Parathyroid adenoma (tissue), 2 donors: ENCODE data around the gene GALNTL6.
"Not testable (repeated sequence)": the region's sequence is repeated elsewhere in the genome, so short reads cannot be mapped to it uniquely, and the experiment has no call there.

Experiments
- H2AFZ ChIP-seq: fragments of 300-600 bp; sonication (generic); one replicate; pipeline ENCODE4 v1.7.0; 2017; ENCODE audit warnings: antibody characterized with exemption, mild to moderate bottlenecking
- H3K27ac ChIP-seq: fragments of 300-600 bp; sonication (generic); one replicate; pipeline ENCODE4 v1.7.0; 2017
- H3K27me3 ChIP-seq: fragments of 300-600 bp; sonication (generic); one replicate; pipeline ENCODE4 v1.7.0; 2017; ENCODE audit warnings: low read length; ENCODE audit not compliant: control insufficient read depth, insufficient read depth
- H3K36me3 ChIP-seq: fragments of 300-600 bp; sonication (generic); one replicate; pipeline ENCODE4 v1.7.0; 2017; ENCODE audit warnings: low read length; ENCODE audit not compliant: control insufficient read depth, insufficient read depth
- H3K4me1 ChIP-seq: fragments of 300-600 bp; sonication (generic); one replicate; pipeline ENCODE4 v1.7.0; 2017; ENCODE audit warnings: control low read depth
- H3K4me2 ChIP-seq: fragments of 300-600 bp; sonication (generic); one replicate; pipeline ENCODE4 v1.7.0; 2017; ENCODE audit warnings: low read length
- H3K4me3 ChIP-seq: fragments of 300-600 bp; sonication (generic); one replicate; pipeline ENCODE4 v1.7.0; 2017; ENCODE audit warnings: low read depth, low read length
- H3K79me2 ChIP-seq: fragments of 300-600 bp; sonication (generic); one replicate; pipeline ENCODE4 v1.7.0; 2017; ENCODE audit warnings: control low read depth
- H3K9ac ChIP-seq: fragments of 300-600 bp; sonication (generic); one replicate; pipeline ENCODE4 v1.7.0; 2017; ENCODE audit warnings: mild to moderate bottlenecking
- H3K9me3 ChIP-seq: fragments of 300-600 bp; sonication (generic); one replicate; pipeline ENCODE4 v1.7.0; 2017; ENCODE audit warnings: low read length; ENCODE audit not compliant: control insufficient read depth
- CTCF ChIP-seq: fragments of 300-600 bp; sonication (generic); IDR thresholded peaks from one replicate; pipeline ENCODE4 v1.7.0; 2017; ENCODE audit warnings: antibody characterized with exemption, mild to moderate bottlenecking
- donor health status: primary hyperparathyroidism.

GALNTL6 gene

GRCh38 chr4:172962564-172963353 lies 1149.6 kb downstream of the GALNTL6 start:
- Histone ChIP-seq H2AFZ (no peak overlapping the region), H3K4me3 (no peak overlapping the region), H3K4me1 (no peaks in the 10 kb centered on the region), H3K27me3 (no peaks in the 10 kb centered on the region), H3K36me3 (no peaks in the 10 kb centered on the region), H3K9ac (no peak overlapping the region), H3K9me3 (no peaks in the 10 kb centered on the region), H3K4me2 (no peak overlapping the region), H3K79me2 (no peaks in the 10 kb centered on the region), H3K27ac (no peak overlapping the region)
- no peak for TF ChIP-seq CTCF

DNA sequence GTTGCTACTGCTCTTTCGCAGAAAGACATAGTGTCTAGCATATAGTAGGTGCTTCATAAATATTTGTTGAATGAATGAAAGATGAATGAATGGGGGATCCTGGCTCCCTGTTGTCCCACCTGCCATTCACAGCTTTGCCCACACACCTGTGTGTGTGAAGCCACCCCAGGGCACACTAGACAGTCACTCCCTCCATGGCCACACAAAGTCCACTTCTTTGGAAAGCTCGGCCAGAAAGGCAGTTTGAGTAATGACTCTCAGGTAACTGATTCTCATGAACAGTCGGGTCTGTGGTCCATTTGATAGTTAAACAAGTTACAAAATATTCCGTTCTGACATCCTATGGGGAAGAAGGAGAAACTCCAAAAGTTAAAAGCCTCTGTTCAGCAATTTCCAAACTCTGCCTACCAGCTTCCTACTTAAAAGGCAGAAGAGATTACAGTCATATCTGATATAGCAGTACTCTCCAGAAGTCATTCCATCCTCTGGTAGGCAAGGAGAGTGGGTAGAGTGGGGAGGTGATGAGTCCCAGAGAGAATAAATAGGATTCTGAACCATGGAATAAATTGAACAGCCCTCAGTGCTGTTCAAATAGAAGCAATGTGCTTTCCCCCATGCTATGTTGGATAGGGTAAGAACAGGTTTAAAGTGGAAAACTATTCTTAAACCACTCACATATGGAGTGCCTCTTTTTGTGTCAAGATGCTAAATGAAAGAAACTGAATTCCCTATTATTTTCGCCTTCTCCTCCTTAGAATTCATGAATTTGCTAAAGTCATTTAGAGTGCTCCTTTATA lies 1150.5 kb downstream of the GALNTL6 start:
- H3K27ac ChIP-seq = no peak overlapping the region
- H2AFZ ChIP-seq = no peak overlapping the region
- TF ChIP-seq CTCF = no peak
- H3K4me2 ChIP-seq = no peak overlapping the region
- H3K9ac ChIP-seq = no peak overlapping the region
- H3K4me3 ChIP-seq = no peak overlapping the region
- no peaks in the 10 kb centered on the region for H3K27me3 ChIP-seq
- H3K4me1 ChIP-seq = no peaks in the 10 kb centered on the region
- H3K9me3 ChIP-seq = no peaks in the 10 kb centered on the region
- no peaks in the 10 kb centered on the region for H3K79me2 ChIP-seq
- no peaks in the 10 kb centered on the region for H3K36me3 ChIP-seq

DNA sequence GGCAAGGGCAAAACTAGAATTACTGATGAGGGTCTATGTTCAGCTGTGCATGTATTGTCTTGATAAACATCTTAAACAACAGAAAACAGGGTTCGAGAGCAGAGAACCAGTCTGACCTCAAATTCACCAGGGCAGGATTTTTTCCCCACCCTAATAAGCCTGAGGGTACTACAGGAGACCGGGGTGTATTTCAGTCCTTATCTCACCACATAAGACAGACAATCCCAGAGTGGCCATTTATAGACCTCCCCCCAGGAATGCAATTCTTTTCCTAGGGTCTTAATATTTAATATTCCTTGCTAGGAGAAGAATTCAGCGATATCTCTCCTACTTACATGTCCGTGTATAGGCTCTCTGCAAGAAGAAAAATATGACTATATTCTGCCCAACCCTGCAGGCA lies 1157.0 kb downstream of the GALNTL6 start:
- not testable (repeated sequence) for H3K4me2 ChIP-seq, H3K27ac ChIP-seq, H3K4me3 ChIP-seq, H3K4me1 ChIP-seq, H3K36me3 ChIP-seq, H3K9me3 ChIP-seq, H3K79me2 ChIP-seq, H3K27me3 ChIP-seq, H3K9ac ChIP-seq, H2AFZ ChIP-seq

GRCh38 chr4:172974586-172974985 lies 1161.4 kb downstream of the GALNTL6 start:
- Histone ChIP-seq H3K4me1 (no peaks in the 10 kb centered on the region), H3K4me3 (no peak overlapping the region), H2AFZ (no peak overlapping the region), H3K36me3 (no peaks in the 10 kb centered on the region), H3K9ac (no peak overlapping the region), H3K9me3 (no peaks in the 10 kb centered on the region), H3K79me2 (no peaks in the 10 kb centered on the region), H3K27me3 (no peaks in the 10 kb centered on the region), H3K27ac (no peak overlapping the region), H3K4me2 (no peak overlapping the region)
- no peak for TF ChIP-seq CTCF

GRCh38 chr4:172975651-172976229 lies 1162.5 kb downstream of the GALNTL6 start:
- no peak for TF ChIP-seq CTCF
- Histone ChIP-seq H3K36me3 (no peaks in the 10 kb centered on the region), H3K4me2 (no peak overlapping the region), H3K27ac (no peak overlapping the region), H3K27me3 (no peaks in the 10 kb centered on the region), H3K4me3 (no peak overlapping the region), H3K9ac (no peak overlapping the region), H3K4me1 (no peaks in the 10 kb centered on the region), H2AFZ (no peak overlapping the region), H3K9me3 (no peaks in the 10 kb centered on the region), H3K79me2 (no peaks in the 10 kb centered on the region)

- not testable (repeated sequence) for H3K27me3 ChIP-seq, H2AFZ ChIP-seq, H3K4me2 ChIP-seq, H3K9ac ChIP-seq, H3K9me3 ChIP-seq, H3K4me3 ChIP-seq, H3K36me3 ChIP-seq, H3K4me1 ChIP-seq, H3K27ac ChIP-seq, H3K79me2 ChIP-seq
Measured at GRCh38 chr4:172977491-172978041, 1164.4 kb downstream of the GALNTL6 start.
